HEK293 (cell line): ENCODE measurements around the gene WDR88.

Experiments
- KLF1 ChIP-seq: fragments of 450-650 bp; formaldehyde crosslinking; IDR thresholded peaks from 2 replicates; pipeline ENCODE4 v1.5.1; 2016; ENCODE audit warnings: missing biosample characterization, missing genetic modification characterization
- ZBTB7A ChIP-seq: fragments of 450-650 bp; formaldehyde crosslinking; IDR thresholded peaks from 2 replicates; pipeline ENCODE4 v1.5.1; 2016; ENCODE audit warnings: low read depth, missing biosample characterization, missing genetic modification characterization
- ZNF341 ChIP-seq: fragments of 450-650 bp; formaldehyde crosslinking; IDR thresholded peaks from 2 replicates; pipeline ENCODE4; 2016; ENCODE audit warnings: low read depth, missing biosample characterization, missing genetic modification characterization
- ZNF544 ChIP-seq: fragments of 450-650 bp; formaldehyde crosslinking; IDR thresholded peaks from 2 replicates; pipeline ENCODE4 v1.5.0; 2017; ENCODE audit warnings: missing biosample characterization, missing genetic modification characterization
- ZNF561 ChIP-seq: fragments of 450-650 bp; IDR thresholded peaks from 2 replicates; pipeline ENCODE4 v1.5.1; 2018; ENCODE audit warnings: missing biosample characterization, missing genetic modification characterization, borderline replicate concordance
- ZNF76 ChIP-seq: fragments of 450-650 bp; formaldehyde crosslinking; IDR thresholded peaks from 2 replicates; pipeline ENCODE4; 2016; ENCODE audit warnings: low read depth, missing biosample characterization, missing genetic modification characterization, borderline replicate concordance
- TF ChIP-seq, protein P1 (sequence below): fragments of 450-650 bp; formaldehyde crosslinking; IDR thresholded peaks from 2 replicates; pipeline ENCODE4 v1.5.1; 2016; ENCODE audit warnings: missing biosample characterization, missing genetic modification characterization
- TF ChIP-seq, protein P2 (sequence below): fragments of 450-650 bp; formaldehyde crosslinking; IDR thresholded peaks from 2 replicates; pipeline ENCODE4 v1.5.1; 2016; ENCODE audit warnings: missing biosample characterization, missing genetic modification characterization

- TF ChIP-seq ZNF544 (tag by site-specific recombination): no peak
- TF ChIP-seq, protein P1, sequence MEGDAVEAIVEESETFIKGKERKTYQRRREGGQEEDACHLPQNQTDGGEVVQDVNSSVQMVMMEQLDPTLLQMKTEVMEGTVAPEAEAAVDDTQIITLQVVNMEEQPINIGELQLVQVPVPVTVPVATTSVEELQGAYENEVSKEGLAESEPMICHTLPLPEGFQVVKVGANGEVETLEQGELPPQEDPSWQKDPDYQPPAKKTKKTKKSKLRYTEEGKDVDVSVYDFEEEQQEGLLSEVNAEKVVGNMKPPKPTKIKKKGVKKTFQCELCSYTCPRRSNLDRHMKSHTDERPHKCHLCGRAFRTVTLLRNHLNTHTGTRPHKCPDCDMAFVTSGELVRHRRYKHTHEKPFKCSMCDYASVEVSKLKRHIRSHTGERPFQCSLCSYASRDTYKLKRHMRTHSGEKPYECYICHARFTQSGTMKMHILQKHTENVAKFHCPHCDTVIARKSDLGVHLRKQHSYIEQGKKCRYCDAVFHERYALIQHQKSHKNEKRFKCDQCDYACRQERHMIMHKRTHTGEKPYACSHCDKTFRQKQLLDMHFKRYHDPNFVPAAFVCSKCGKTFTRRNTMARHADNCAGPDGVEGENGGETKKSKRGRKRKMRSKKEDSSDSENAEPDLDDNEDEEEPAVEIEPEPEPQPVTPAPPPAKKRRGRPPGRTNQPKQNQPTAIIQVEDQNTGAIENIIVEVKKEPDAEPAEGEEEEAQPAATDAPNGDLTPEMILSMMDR (tag by site-specific recombination): no peak
- no peak for TF ChIP-seq ZNF341 (tag by site-specific recombination)
- no peak for TF ChIP-seq KLF1
- TF ChIP-seq ZNF76 (tag by site-specific recombination): no peak
- TF ChIP-seq ZBTB7A (tag by site-specific recombination): no peak
- TF ChIP-seq ZNF561: no peak
- TF ChIP-seq, protein P2, sequence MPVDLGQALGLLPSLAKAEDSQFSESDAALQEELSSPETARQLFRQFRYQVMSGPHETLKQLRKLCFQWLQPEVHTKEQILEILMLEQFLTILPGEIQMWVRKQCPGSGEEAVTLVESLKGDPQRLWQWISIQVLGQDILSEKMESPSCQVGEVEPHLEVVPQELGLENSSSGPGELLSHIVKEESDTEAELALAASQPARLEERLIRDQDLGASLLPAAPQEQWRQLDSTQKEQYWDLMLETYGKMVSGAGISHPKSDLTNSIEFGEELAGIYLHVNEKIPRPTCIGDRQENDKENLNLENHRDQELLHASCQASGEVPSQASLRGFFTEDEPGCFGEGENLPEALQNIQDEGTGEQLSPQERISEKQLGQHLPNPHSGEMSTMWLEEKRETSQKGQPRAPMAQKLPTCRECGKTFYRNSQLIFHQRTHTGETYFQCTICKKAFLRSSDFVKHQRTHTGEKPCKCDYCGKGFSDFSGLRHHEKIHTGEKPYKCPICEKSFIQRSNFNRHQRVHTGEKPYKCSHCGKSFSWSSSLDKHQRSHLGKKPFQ (tag by site-specific recombination): no peak
Measured at GRCh38 chr19:33090179-33090578, 41.7 kb upstream of the WDR88 start.
